Adrenal gland (tissue), 12 donors: ENCODE results near the gene AKR7A3. TPM values are rescaled to one million over a fixed set of nuclear protein-coding genes. Genes with fewer than 3 reads are reported as not detected.

Experiments
- DNase-seq, 7 donors: peaks; one replicate each; pipeline ENCODE4 v3.0.0-alpha.2; 2019 to 2020
- H3K27ac ChIP-seq, 5 donors: fragments of 200-600 bp; sonication (generic) in 4 of 5; 1 replicate in 3 of 5; 2 replicates in 2 of 5; pipeline versions ENCODE4 v1.5.1 to v1.8.0; 2016 to 2020; ENCODE audit warnings: mild to moderate bottlenecking in 1 of 5
- H3K27me3 ChIP-seq: fragments of 200-600 bp; 2 replicates; pipeline ENCODE4 v1.8.0; 2021
- H3K36me3 ChIP-seq, 2 donors: fragments of 200-600 bp; replicated peaks in 1 of 2; 1 replicate in 1 of 2; 2 replicates in 1 of 2; pipeline versions ENCODE4 v1.5.1 to v1.8.0; 2018 to 2022
- H3K4me1 ChIP-seq, 2 donors: fragments of 200-600 bp; replicated peaks in 1 of 2; 1 replicate in 1 of 2; 2 replicates in 1 of 2; pipeline versions ENCODE4 v1.5.1 to v1.8.0; 2018 to 2021
- H3K4me3 ChIP-seq, 4 donors: fragments of 200-600 bp; sonication (generic) in 3 of 4; one replicate each; pipeline ENCODE4 v1.5.1; 2016 to 2018
- H3K9me3 ChIP-seq, 3 donors: fragments of 200-600 bp; sonication (generic) in 1 of 3; replicated peaks in 1 of 3; 1 replicate in 2 of 3; 2 replicates in 1 of 3; pipeline versions ENCODE4 v1.5.1 to v1.8.0; 2016 to 2021
- POLR2A ChIP-seq, 2 donors: fragments of 450-650 bp; IDR thresholded peaks; one replicate each; pipeline ENCODE4 v1.6.1; 2017; ENCODE audit warnings: antibody characterized with exemption in 2 of 2, mild to moderate bottlenecking in 2 of 2, moderate library complexity in 1 of 2
- WGBS, 4 donors: extraction: QIAGEN DNeasy Blood & Tissue Kit in 2 of 4; methylation state at CpG; one replicate each; pipeline versions ENCODE4 v1.1.5 to v1.1.7; 2013 to 2017; 5-methylcytosine and 5-hydroxymethylcytosine counted together
- intact Hi-C, 2 donors: fragments of 100-400 bp; cut with DNase I; formaldehyde crosslinking; loops; one replicate each; pipeline versions ENCODE4 v1.14.1 to v1.15.0; 2022 to 2023
- polyA plus RNA-seq, 3 donors: library from polyadenylated mRNA; stranded (reverse); fragments of 200-250 nt in 2 of 3; fragments of 350-450 nt in 1 of 3; fragmentation: Illumina TruSeq in 1 of 3; extraction: RNeasy Lipid Tissue Mini Kit (QIAGEN cat#74804) in 1 of 3; gene quantifications; one replicate each; pipeline ENCODE4 v1.2.3, GENCODE V29; 2013 to 2014
- total RNA-seq, 9 donors: library from RNA; depleted of rRNA in 4 of 9; stranded (reverse); fragments of >200 nt in 4 of 9; fragments of 120-200 nt in 1 of 9; fragmentation: NEBNext Ultra II Directional in 1 of 9; extraction: Animal tissue kit (Norgen Biotek cat#: 25700) in 1 of 9; gene quantifications; one replicate each; pipeline versions ENCODE4 v1.1.0 to v1.2.4, GENCODE V29; 2013 to 2023
- TF ChIP-seq, protein P1 (sequence below), 6 experiments: fragments of 450-650 bp in 4 of 6; fragments of 200-600 bp in 2 of 6; sonication (generic) in 1 of 6; IDR thresholded peaks; 1 replicate in 5 of 6; 2 replicates in 1 of 6; pipeline versions ENCODE4 v1.5.1 to v1.8.0; 2016 to 2021; ENCODE audit warnings: antibody characterized with exemption in 6 of 6, mild to moderate bottlenecking in 2 of 6, moderate library complexity in 1 of 6
- donor health status: healthy with polysubstance abuse.
- donor health status: Bipolar disorder and iron deficiency.
- donor health status: DM: yes; HTN: yes; CAD: no.
- donor health status: DM: no; HTN: no; CAD: no.
- donor health status: DM: no; HTN: no; CAD: no.
- donor health status: DM: yes; HTN: yes; CAD: no.

AKR7A3 gene
- total and polyA plus RNA-seq, 12 donors = 1.1 to 11.3 (median 4.5) TPM

GRCh38 chr1:19333587-19334354 is 45.2 kb upstream of the AKR7A3 start:
- H3K9me3 ChIP-seq = no peaks in the 10 kb centered on the region
- intact Hi-C loops = no loop called here
- TF ChIP-seq, protein P1, sequence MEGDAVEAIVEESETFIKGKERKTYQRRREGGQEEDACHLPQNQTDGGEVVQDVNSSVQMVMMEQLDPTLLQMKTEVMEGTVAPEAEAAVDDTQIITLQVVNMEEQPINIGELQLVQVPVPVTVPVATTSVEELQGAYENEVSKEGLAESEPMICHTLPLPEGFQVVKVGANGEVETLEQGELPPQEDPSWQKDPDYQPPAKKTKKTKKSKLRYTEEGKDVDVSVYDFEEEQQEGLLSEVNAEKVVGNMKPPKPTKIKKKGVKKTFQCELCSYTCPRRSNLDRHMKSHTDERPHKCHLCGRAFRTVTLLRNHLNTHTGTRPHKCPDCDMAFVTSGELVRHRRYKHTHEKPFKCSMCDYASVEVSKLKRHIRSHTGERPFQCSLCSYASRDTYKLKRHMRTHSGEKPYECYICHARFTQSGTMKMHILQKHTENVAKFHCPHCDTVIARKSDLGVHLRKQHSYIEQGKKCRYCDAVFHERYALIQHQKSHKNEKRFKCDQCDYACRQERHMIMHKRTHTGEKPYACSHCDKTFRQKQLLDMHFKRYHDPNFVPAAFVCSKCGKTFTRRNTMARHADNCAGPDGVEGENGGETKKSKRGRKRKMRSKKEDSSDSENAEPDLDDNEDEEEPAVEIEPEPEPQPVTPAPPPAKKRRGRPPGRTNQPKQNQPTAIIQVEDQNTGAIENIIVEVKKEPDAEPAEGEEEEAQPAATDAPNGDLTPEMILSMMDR (IDR thresholded peaks at IDR 0.05) = no peak
- TF ChIP-seq POLR2A (IDR thresholded peaks at IDR 0.05) = no peak
- no peaks in the 10 kb centered on the region for H3K4me1 ChIP-seq
- no peaks in the 10 kb centered on the region for H3K27me3 ChIP-seq
- no peak for DNase-seq
- 79 to 86% (median 84%) methylated on average over 6 to 9 of the region's 9 CpGs for WGBS, 4 donors
- no peak overlapping the region for H3K27ac ChIP-seq
- H3K36me3 ChIP-seq = peaks cover 0 to 7% of the 10 kb centered on the region in 2 donors
- H3K4me3 ChIP-seq = no peak overlapping the region

DNA sequence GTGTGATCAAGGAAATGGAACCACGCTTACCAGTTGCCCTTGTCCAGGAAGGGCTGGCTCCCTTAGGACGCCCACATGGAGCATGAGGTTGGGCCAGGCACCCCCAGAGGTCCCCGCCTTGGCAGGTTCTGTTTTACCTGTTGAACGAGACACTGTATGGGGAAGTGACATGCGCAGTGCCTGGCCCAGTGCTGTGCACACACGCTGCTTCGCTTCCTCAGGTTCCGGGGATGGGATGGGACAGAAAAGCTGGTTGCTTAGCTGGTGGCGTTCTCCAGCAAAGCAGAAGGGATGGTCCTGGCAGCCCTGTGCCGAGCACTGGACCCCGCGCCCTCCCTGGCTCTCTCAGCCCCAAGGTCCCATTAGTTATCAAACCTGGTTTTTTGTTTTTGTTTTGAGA is 44.3 kb upstream of the AKR7A3 start:
- no peaks in the 10 kb centered on the region for H3K27me3 ChIP-seq
- no peak for TF ChIP-seq POLR2A (IDR thresholded peaks at IDR 0.05)
- TF ChIP-seq, protein P1 (IDR thresholded peaks at IDR 0.05) = no peak
- H3K4me1 ChIP-seq = no peaks in the 10 kb centered on the region
- no peak overlapping the region for H3K4me3 ChIP-seq
- H3K9me3 ChIP-seq = no peaks in the 10 kb centered on the region
- WGBS, 4 donors = 90 to 96% (median 93%) methylated on average over 12 of the region's 12 CpGs
- no peak overlapping the region for H3K27ac ChIP-seq
- peaks cover 0 to 17% of the 10 kb centered on the region in 2 donors for H3K36me3 ChIP-seq
- intact Hi-C loops = no loop called here
- DNase-seq = no peak

DNA sequence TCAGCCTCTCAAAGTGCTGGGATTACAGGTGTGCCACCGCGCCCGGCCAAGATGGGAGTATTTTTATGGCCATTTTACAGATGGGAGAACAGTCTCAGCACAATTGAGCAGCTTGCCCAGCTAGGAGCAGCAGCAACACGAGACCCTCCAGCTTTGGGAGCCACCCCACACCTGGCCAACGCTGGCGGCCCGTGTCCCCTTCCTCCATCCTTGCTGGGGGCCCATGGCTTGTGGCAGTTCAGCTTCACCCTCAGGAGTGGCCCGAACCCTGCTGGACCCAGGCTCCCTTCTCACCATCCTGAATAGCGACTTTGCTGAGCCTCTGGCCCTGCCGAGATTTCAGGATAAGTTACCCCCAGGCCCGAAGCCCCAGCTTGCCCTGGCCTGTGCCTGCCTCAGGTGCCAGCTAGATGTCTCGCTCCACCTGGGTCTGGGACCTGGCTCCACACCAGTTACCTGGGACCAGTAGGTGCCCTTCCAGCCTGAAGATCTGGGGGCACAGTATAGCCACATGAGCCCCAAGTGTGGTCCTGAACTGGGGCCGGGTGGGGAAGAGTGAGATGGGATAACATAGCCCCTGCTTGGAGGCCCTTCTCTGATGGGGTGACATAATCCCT is 42.8 kb upstream of the AKR7A3 start:
- 91 to 96% (median 94%) methylated on average over 10 to 13 of the region's 13 CpGs for WGBS, 4 donors
- Histone ChIP-seq H3K27me3 (no peaks in the 10 kb centered on the region), H3K27ac (no peak overlapping the region), H3K4me3 (no peak overlapping the region), H3K36me3 (peaks cover 0 to 30% of the 10 kb centered on the region in 2 donors), H3K4me1 (no peaks in the 10 kb centered on the region), H3K9me3 (no peaks in the 10 kb centered on the region)
- no peak for DNase-seq
- intact Hi-C loops = no loop called here
- TF ChIP-seq POLR2A (IDR thresholded peaks at IDR 0.05) = no peak

DNA sequence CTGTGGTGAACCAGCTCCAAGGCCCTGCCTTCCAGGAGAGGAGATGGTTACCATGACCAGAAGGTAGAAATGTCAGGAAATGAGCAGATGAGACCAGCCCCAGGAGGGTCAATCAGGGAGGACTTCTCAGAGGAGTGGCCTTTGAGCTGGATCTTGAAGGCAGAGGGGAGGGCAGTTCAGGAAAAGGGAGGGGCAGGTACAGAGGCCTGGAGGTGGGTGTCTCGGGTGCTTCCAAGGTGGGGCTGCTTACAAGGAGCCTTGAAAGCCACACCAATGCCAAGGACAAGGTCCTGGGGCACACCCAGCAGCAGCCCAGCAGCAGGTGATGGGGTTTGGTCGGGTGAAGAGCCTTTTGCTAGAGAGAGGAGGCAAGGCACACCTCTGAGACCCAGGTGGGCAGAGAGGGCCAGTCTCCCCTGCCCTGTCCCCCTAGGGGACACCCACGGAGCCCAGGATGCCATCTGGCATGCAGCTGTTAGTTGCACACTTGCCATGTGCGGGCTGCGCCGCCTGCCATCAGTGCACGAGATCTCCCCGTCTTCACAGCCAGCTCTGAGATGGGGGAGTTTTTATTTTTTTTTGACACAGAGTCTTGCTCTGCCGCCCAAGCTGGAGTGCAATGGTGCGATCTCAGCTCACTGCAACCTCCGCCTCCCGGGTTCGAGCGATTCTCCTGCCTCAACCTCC is 42.0 kb upstream of the AKR7A3 start:
- Histone ChIP-seq H3K27ac (no peak overlapping the region), H3K36me3 (peaks cover 0 to 37% of the 10 kb centered on the region in 2 donors), H3K27me3 (no peaks in the 10 kb centered on the region), H3K4me1 (no peaks in the 10 kb centered on the region), H3K4me3 (no peak overlapping the region), H3K9me3 (no peaks in the 10 kb centered on the region)
- 90 to 95% (median 91%) methylated on average over 13 to 14 of the region's 14 CpGs for WGBS, 4 donors
- intact Hi-C loops = no loop called here
- TF ChIP-seq POLR2A (IDR thresholded peaks at IDR 0.05) = no peak
- TF ChIP-seq, protein P1 (IDR thresholded peaks at IDR 0.05) = no peak
- DNase-seq = no peak
